ENCODE data around the gene ERCC4.

Gene ERCC4

DNA sequence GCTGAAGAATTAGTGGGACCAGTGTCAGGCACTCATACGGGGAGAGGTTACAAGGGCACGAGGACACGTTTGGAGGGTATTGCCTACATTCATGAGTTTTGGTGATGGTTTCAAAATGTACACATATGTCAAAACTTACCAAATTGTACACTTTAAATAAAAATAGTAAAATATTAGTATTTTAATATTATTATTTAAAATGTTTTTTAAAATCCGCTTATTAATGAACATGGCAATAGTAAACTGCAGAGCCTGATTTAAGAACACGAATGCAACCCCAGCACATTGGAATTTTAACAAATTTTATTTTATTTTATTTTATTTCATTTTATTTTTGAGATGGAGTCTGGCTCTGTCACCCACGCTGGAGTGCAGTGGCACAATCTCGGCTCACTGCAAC lies 10.9 kb upstream of the ERCC4 start:
- DNase-seq (ENCODE audit: low spot score): no peak
- TF ChIP-seq CTCF (IDR thresholded peaks at IDR 0.05; ENCODE audit: extremely low read depth, insufficient read depth, missing control alignments): no peak
- in situ Hi-C loops (cut with MboI; ENCODE audit: low pct_unique_long_range_greater_than_20kb, low sequenced_read_pairs, unreplicated experiment): loop anchor here (25.0 kb wide), 1 partner anchor 653 kb away; no protein-coding TSS in a partner anchor

DNA sequence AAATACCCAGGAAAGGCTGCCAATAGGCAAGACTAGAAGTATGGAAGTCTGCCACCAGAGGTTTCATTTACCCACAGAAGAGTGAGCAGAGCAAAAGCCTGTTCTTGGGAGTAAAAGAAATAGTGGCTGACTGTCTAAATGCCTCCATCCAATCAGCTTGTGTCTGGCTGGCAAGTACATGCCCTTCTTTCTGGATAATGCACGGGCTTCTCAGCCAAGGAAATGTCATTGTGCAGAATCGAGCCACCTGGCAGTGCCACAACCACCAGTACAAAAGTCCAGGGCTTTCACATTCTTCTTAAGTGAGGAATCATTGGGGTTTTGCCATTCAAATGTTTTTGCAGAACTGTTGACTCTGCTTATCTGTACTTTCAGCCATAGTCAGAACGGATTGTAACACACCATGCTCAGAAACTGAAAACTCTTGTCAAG lies 10.1 kb upstream of the ERCC4 start:
- no peak for DNase-seq (ENCODE audit: low spot score)
- in situ Hi-C loops (cut with MboI; ENCODE audit: low pct_unique_long_range_greater_than_20kb, low sequenced_read_pairs, unreplicated experiment): loop anchor here (25.0 kb wide), 1 partner anchor 652 kb away; no protein-coding TSS in a partner anchor
- TF ChIP-seq CTCF (IDR thresholded peaks at IDR 0.05; ENCODE audit: extremely low read depth, insufficient read depth, missing control alignments): no peak

DNA sequence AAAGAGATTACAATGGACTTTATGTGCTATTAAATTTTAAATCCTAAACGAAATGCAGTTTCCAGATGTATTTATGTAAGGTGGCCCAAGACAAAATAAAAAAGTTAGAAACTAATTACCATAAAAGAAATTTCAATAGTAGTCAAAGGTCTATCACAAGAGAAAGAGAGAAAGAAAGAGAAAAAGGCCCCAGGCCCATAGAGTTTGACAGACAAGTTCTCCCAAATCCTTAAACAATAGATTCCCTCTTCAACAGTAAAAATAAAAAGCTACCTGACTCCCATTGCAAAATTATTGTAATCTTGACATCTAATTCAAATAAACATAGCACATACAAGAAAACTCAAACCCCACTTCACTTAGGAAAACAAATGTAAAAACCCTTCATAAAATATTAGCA lies 8.6 kb upstream of the ERCC4 start:
- DNase-seq (ENCODE audit: low spot score): no peak
- no peak for TF ChIP-seq CTCF (IDR thresholded peaks at IDR 0.05; ENCODE audit: extremely low read depth, insufficient read depth, missing control alignments)
- in situ Hi-C loops (cut with MboI; ENCODE audit: low pct_unique_long_range_greater_than_20kb, low sequenced_read_pairs, unreplicated experiment): loop anchor here (25.0 kb wide), 1 partner anchor 651 kb away; no protein-coding TSS in a partner anchor

DNA sequence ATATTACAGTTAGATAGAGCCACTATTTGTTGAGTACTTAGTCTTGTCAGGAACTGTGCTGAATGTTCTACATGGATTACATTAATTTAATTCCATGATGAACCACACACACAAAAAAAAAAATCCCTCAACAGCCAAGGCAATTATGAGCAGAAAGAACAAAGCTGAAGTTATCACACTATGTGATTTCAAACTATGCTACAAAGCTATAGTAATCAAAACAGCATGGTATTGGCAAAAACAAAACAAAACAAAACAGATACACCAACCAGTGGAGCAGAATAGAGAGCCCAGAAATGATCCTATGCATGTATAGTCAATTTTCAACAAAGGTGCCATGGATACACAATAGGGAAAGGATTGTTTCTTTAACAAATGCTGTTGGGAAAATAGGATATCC lies 8.1 kb upstream of the ERCC4 start:
- no peak for DNase-seq (ENCODE audit: low spot score)
- TF ChIP-seq CTCF (IDR thresholded peaks at IDR 0.05; ENCODE audit: extremely low read depth, insufficient read depth, missing control alignments): no peak
- in situ Hi-C loops (cut with MboI; ENCODE audit: low pct_unique_long_range_greater_than_20kb, low sequenced_read_pairs, unreplicated experiment): loop anchor here (25.0 kb wide), 1 partner anchor 650 kb away; no protein-coding TSS in a partner anchor

GRCh38 chr16:13912891-13913290 lies 7.1 kb upstream of the ERCC4 start:
- no peak for DNase-seq (ENCODE audit: low spot score)
- in situ Hi-C loops (cut with MboI; ENCODE audit: low pct_unique_long_range_greater_than_20kb, low sequenced_read_pairs, unreplicated experiment): loop anchor here (25.0 kb wide), 1 partner anchor 649 kb away; no protein-coding TSS in a partner anchor
- TF ChIP-seq CTCF (IDR thresholded peaks at IDR 0.05; ENCODE audit: extremely low read depth, insufficient read depth, missing control alignments): no peak

- DNase-seq (ENCODE audit: low spot score): no peak
- no peak for TF ChIP-seq CTCF (IDR thresholded peaks at IDR 0.05; ENCODE audit: extremely low read depth, insufficient read depth, missing control alignments)
- in situ Hi-C loops (cut with MboI; ENCODE audit: low pct_unique_long_range_greater_than_20kb, low sequenced_read_pairs, unreplicated experiment): loop anchor here (25.0 kb wide), 1 partner anchor 649 kb away; no protein-coding TSS in a partner anchor
Observed at GRCh38 chr16:13913374-13914292, 6.3 kb upstream of the ERCC4 start.

Data from GM13977 (cell line).